Right ventricle myocardium superior (tissue), 1 donor: ENCODE measurements around the gene ZNF740. TPM values are rescaled to one million over a fixed set of nuclear protein-coding genes. Genes with fewer than 3 reads are reported as not detected.
"Not testable (repeated sequence)": the region's sequence is repeated elsewhere in the genome, so short reads cannot be mapped to it uniquely, and the experiment has no call there.

ENCODE experiments used
- ATAC-seq: fragments of 200-7000 bp; cut with Tn5 transposase; one replicate; pipeline ENCODE4 v1.9.1; 2020; ENCODE audit warnings: mild to moderate bottlenecking; ENCODE audit not compliant: poor library complexity
- DNase-seq: peaks from one replicate; pipeline ENCODE4 v3.0.0-alpha.2; 2020
- intact Hi-C: fragments of 100-400 bp; cut with DNase I; formaldehyde crosslinking; loops from one replicate; pipeline ENCODE4 v1.11.2; 2022
- total RNA-seq: library from RNA; stranded (reverse); fragmentation: NEBNext Ultra II Directional; extraction: Animal tissue kit (Norgen Biotek cat#: 25700); gene quantifications from one replicate; pipeline ENCODE4 v1.2.1, GENCODE V29; 2021
- donor health status: DM: no; HTN: yes; CAD: no; lungs with severe emphysema.

ZNF740 gene
- total RNA-seq, 1 donor from 2014 or later, result 29.4 TPM

DNA sequence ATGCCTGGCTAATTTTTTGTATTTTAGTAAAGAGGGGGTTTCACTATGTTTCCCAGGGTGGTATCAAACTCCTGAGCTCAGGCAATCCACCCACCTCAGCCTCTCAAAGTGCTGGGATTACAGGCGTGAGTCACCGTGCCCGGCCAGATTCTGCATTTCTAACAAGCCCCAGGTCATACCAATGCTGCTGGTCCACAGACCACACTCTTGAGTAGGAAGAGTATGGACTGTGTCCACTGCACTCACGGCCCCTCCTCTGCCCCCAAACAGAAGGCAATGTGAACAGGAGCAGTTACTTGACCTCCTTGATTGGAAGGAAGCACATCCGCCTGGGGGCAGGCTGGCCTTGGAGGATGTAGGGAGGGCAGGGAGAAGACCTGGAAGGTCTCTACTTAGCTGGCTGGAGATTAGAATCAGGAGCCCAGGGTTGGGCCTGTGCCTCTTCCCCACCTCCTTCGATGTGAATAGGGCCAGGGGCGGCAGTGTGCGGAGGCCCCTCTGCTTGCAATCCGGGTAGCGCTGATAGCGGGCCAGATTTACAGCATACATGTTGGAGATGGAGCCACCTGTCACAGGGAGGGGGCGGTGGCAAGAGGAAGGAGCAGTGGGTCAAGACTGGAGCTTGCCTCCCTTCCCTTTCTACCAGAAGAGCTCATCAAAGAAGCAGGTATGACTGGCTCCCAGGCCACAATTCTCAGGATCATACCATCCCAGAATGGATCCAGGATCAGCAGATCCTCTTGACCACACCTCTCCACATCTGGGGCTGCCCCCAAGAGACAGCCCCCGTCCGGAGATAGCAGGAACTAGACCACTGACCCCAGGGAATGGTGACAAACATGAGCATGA lies 9.4 kb upstream of the ZNF740 start:
- no peak for ATAC-seq
- no peak for DNase-seq
- intact Hi-C loops, result no loop called here

- DNase-seq, result no peak
- ATAC-seq, result no peak
- intact Hi-C loops, result no loop called here
Measured at GRCh38 chr12:53171725-53172329, 8.7 kb upstream of the ZNF740 start.

DNA sequence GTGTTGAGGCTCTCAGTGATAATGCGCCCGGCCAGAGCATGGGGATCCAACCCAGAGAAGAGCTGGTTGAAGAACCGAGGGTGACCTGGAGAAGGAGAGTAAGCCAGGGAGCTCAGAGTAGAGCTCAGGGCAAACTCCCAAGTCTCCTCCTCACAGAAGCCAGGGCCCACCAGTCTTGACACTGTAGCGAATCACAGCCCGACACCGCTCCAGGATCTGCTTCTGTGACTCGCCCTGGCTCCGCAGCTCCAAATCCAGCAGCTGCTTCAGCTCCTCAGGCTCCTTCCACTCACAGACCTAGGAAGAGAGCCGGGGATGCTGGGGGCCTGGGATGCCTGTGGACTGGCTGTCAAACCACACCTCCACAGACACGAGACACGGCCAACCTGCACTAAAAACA lies 8.2 kb upstream of the ZNF740 start:
- ATAC-seq (no peak), DNase-seq (no peak)
- intact Hi-C loops, result no loop called here

- intact Hi-C loops, result no loop called here
- DNase-seq, result no peak
- ATAC-seq, result no peak
Measured at GRCh38 chr12:53173085-53173715, 7.3 kb upstream of the ZNF740 start.

DNA sequence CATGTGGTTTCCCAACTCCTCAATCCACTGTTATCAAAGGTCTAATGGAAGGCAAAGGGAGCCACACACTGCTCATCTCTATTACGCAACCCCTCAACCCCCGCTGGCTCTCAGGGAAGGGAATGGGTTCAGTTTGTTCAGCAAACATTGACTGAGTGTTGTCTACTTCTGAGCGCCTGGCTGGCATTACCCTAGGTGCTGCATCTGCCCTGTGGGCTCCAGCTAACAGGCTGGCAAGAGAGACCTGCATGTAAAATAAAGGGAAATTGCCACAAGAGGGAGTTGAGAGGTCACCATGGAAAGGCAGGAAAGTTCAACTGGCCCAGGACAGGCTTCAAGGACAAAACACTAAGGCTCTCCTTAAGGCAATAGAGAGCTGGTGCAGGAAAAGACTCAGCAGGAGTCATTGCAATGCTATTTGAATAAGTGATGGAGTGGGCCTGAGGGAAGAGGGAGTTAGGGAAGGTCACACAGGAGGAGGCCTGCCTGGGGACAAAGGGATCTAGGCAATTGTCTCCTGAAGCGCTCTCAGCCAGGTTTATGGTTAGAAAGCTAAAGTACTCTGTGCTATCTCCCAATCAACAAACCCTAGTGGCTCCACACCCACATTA lies 5.5 kb upstream of the ZNF740 start:
- peak; percentile 34 for ATAC-seq
- intact Hi-C loops, result no loop called here

GRCh38 chr12:53176750-53177149 lies 3.8 kb upstream of the ZNF740 start:
- ATAC-seq, result no peak
- no peak for DNase-seq
- intact Hi-C loops, result no loop called here

More for the DNA sequence above, 5.5 kb upstream of the ZNF740 start:
- no peak for DNase-seq

DNA sequence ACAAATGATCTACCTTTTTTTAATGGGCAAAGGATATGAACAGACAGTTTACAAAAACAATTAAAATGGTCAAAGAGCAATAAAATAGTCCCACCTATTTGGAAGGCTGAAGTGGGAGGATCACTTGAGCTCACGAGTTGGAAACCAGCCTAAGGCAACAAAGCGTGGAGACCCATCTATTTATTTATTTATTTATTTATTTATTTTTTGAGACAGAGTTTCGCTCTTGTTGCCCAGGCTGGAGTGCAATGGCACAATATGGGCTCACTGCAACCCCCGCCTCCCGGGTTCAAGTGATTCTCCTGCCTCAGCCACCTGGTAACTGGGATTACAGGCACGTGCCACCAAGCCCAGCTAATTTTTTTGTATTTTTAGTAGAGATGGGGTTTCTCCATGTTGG lies 3.1 kb upstream of the ZNF740 start:
- DNase-seq, ATAC-seq, intact Hi-C loops: not testable (repeated sequence)

DNA sequence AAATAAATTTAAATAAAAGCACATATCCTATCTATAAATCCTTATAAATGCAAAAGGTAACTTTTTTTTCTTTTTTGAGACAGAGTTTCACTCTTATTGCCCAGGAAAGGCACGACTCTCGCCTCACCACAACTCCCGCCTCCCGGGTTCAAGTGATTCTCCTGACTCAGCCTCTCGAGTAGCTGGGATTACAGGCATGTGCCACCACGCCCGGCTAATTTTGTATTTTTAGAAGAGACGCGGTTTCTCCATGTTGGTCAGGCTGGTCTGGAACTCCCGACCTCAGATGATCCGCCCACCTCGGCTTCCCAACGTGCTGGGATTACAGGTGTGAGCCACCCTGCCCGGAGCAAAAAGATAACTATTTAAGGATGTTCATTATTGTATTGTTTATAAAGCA lies 1.7 kb upstream of the ZNF740 start:
- DNase-seq, ATAC-seq, intact Hi-C loops: not testable (repeated sequence)

- DNase-seq (no peak), ATAC-seq (peak; percentile 32)
- intact Hi-C loops, result no loop called here
Measured at GRCh38 chr12:53179687-53180219, 769 bp upstream of the ZNF740 start.

- peak; percentile 84 for DNase-seq
- intact Hi-C loops, result no loop called here
- ATAC-seq, result peak; percentile 83
Measured at GRCh38 chr12:53180931-53181645, 566 bp downstream of the ZNF740 start.

DNA sequence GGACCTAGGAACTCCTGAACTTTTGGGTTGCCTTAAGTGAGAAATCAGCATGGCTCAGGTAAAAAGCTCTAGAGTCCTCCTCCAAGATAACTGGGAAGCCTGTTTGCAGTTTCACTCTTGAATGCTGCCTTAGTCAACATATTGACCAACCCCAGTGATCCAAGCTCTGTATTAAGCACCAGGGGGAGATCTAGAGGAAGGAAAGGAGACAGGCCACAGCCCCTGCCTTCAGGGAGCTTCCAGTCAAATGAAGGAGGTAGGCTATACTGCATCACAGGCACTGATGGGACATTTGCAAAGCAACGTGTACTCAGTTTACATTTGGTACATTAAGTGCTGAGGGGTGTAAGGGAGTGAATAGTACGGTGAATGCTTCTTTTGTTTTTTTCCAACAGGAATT lies 1.4 kb downstream of the ZNF740 start:
- DNase-seq (no peak), ATAC-seq (no peak)
- intact Hi-C loops, result no loop called here

DNA sequence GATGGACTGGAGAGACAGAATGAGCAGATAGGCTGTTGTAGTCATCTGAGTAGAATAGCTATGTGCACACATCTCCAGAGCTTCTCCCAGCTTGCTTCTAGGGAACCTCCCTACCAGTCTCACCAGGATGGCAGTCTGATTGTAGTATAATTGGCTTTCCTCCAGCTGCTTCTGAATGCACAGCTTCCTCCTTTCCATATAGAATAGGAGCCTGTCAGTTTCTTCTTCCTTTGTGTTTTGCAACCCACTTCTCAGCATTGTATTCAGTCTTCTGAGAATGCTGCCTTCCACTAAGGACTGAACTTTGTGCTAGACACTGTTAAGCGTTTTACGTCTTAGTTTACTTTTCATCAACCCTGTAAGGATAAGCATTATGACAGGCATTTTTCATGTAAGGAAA lies 2.4 kb downstream of the ZNF740 start:
- DNase-seq (no peak), ATAC-seq (no peak)
- intact Hi-C loops, result no loop called here

DNA sequence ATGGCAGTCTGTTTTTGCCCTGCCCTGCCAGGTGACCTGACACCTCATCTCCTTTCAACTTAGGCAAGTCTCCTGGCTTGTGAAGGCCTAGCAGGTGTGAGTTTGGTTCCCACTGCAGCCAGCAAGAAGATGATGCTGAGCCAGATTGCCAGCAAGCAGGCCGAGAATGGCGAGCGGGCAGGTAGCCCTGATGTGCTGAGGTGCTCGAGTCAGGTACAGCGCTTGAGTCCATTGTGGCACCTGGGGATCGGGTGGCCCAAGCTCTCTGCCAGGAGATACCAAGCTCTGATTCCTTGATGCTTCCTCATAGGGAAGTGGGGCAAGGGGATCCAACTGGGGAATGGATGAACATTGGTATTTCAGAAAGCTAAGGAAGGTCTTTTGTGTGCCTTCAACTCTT lies 4.3 kb downstream of the ZNF740 start:
- DNase-seq (no peak), ATAC-seq (no peak)
- intact Hi-C loops, result no loop called here

- no peak for DNase-seq
- intact Hi-C loops, result no loop called here
- ATAC-seq, result no peak
Measured at GRCh38 chr12:53185582-53186153, 5.1 kb downstream of the ZNF740 start.

GRCh38 chr12:53186745-53187144 lies 6.2 kb downstream of the ZNF740 start:
- no peak for ATAC-seq
- intact Hi-C loops, result no loop called here
- no peak for DNase-seq

- intact Hi-C loops, result no loop called here
- DNase-seq, result no peak
- ATAC-seq, result no peak
Measured at GRCh38 chr12:53187145-53187899, 6.8 kb downstream of the ZNF740 start.

- DNase-seq, result peak; percentile 84
- peak; percentile 80 for ATAC-seq
- intact Hi-C loops, result no loop called here
Measured at GRCh38 chr12:53190108-53190729, 9.7 kb downstream of the ZNF740 start.
